COLO829 (cell line): Measurements from ENCODE around the gene TMEM220.
A peak's percentile ranks its signal among the peaks of the same experiment; 100 is the strongest.

Source experiments
- DNase-seq: peaks from one replicate; pipeline ENCODE4 v3.0.0; 2012; ENCODE audit warnings: low spot score

The TMEM220 gene

DNA sequence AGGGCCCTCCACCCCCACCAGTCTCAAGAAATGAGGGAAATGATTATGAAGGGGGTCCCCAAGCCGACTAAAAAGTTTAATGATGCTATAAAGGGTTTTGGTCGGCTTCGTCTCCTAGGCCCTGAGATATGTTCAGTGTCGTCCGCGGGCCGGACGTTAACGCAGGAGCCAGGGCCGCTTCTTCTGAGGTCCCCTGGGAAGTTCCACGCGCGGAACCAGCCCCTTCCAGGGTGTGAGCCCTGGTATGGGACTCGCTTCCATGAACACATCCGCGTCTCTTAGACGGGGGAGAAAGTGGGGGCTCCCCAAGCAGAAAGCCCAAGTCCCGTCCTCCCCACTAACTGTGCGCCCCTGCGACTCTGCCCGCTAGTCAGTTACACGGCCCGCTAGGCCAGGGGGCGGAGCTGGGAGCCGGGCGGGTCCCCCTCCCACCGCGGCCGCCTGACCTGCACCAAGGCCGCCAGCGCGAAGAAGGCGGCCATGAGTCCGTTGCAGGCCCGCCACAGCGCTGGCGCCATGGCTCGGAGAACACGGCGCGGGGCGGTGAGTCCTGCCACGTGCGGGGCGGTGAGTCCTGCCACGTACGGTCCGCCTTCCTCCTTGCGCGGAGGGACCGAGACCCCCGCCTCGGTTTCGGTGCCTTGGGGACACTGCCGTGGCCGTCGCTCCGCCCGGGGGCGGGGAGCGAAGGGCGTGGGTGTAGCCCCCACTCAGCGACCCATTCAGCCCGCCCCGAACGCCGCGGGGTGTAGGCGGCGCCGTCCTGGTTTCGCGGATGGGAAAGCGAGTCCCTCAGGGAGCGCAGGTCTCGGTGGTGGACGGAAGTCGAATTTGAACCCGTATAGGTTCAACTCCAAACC, at the start of gene TMEM220:
TMEM220 (minus strand) TSS at position 690 of the 860 bp plus-strand sequence; CDS start at position 518, 172 bp downstream.
- DNase-seq, result no peak

DNA sequence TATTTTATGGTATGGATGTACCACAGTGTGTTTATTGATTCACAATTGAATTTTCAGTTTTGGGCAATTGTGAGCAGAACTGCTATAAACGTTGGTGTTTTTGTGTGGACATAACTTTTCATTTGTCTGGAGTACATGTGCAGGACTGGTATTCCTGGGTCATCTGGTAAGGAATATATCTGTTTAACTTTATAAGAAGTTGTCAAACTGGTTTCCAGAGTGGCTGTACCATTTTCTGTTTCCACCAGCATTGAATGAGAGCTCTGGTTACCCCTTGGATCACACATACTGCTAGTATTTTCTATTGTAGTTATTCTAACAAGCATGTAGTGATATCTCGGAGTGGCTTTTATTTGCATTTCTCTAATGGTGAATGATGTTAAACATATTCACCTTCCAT, 49.8 kb upstream of the TMEM220 start:
- DNase-seq, result no peak

DNA sequence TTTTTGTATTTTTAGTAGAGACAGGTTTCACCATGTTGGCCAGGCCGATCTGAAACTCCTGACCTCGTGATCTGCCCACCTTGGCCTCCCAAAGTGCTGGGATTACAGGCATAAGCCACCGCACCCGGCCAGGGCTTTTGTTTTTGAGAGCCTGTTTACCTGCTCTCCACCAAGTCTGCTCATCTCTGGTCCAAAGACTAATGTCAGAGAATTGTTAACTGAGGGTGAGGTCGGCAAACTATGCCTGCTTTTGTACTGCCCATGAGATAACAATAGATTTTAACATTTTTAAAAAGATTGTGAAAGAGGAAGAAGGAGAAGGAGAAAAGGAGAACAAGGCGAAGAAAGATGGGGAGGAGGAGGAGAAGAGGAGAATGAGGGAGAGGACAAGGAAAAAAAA, 48.1 kb upstream of the TMEM220 start:
- DNase-seq, result no peak

DNA sequence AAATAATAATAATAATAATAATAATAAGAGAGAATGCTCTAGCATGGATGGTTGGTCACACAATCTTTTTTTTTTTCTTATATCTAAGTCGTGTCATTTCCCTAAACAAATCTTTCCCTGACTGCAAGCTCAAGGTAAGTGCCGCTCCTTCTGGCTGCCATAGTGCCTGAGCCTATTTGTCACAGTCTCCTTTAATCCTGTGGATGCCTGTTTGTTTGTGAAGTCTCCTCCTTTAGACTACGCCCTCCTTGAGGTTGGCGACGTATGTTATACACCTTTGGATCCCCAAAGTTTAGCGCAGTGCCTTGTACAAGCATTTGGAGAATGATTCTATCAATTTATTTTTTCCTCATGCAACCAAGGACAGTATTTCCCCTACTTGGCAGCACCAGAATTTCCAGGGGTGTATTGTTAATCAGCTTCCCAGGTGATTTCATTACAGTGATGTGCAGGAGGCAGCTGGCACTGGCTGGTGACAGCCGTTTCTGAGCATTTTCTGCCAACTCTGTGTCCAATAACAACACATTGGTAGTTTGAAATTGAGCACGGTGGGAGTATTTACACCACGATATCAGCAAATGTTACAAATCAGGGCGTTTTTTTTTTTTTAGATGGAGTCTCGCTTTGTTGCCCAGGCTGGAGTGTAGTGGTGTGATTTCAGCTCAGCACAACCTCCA, 47.4 kb upstream of the TMEM220 start:
- DNase-seq, result no peak

DNA sequence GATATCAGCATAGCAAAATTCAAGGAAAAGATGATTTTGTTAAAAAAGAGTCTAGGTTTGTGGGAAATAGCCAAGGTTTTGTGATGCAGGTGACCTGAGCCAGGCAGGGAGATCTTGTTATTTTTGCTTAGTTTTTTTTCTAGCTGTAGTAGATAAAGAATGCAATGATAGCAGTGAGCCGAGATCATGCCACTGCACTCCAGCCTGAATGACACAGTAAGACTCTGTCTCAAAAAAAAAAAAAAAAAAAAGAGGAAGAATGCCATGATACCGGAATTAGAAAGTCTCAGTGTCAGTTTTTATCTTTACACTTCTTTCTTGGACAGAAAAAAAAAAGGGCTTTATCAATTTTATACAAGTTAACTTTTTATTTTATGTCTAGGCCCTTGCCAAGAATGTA, 46.6 kb upstream of the TMEM220 start:
- no peak for DNase-seq

DNA sequence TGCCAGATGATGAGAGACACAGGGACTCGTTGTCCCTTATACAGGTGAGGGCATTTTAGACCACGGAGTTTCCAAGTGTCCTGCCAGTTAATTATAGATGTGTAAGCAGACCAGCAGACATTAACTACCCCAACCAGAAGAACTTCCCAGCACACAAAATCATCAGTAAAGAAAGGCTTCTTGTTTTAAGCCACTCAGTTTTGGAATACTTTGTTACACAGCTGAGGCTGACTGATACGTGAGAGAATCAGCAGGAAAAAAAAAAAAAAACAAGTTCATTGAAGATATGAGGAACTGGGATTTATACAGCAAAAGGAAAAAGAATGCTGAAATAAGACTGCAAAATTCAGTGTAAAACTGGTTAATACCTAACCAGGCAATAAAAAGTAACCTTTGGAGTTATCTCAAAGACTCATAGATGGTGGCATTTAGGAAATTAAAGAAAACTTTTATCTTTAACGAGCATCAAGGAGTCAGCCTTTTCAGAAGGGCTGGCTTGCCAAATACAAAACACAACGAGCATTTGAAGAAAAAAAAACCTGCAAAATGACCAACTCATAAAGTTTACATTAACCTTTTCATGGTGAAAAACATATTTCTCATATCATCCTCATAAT, 46.0 kb upstream of the TMEM220 start:
- no peak for DNase-seq

DNA sequence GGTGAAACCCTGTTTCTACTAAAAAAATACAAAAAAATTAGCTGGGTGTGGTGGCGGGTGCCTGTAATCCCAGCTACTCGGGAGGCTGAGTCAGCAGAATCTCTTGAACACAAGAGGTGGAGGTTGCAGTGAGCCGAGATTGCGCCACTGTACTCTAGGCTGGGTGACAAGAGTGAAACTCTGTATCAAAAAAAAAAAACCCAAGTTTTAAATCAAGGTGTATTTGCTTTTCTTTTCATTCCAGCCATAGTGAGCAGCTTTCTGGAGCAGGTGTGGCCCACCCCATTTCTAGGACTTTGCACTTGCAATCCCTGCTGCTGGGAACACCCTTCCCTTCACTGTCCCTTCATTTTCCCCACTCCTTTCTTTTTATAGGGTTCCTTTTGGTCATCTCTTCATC, 45.2 kb upstream of the TMEM220 start:
- DNase-seq, result no peak

DNA sequence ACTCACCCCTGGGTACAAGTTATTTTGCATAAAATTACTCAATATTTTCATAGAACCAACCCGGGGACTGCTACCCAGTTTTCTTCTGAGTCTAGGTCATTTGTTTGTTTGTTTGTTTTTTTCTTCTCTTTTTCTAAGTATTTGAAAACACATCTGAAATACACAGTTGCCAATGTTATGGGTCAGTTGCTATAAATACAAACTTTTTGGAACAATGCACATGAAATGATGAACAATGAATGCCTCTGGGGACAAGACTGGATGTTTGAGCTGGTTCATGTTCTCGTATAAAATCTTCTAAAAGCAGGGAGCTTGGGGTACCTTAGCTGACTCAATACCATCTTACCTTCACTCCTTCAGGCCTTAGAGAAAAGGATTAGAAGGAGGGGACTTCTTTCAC, 43.6 kb upstream of the TMEM220 start:
- no peak for DNase-seq

DNA sequence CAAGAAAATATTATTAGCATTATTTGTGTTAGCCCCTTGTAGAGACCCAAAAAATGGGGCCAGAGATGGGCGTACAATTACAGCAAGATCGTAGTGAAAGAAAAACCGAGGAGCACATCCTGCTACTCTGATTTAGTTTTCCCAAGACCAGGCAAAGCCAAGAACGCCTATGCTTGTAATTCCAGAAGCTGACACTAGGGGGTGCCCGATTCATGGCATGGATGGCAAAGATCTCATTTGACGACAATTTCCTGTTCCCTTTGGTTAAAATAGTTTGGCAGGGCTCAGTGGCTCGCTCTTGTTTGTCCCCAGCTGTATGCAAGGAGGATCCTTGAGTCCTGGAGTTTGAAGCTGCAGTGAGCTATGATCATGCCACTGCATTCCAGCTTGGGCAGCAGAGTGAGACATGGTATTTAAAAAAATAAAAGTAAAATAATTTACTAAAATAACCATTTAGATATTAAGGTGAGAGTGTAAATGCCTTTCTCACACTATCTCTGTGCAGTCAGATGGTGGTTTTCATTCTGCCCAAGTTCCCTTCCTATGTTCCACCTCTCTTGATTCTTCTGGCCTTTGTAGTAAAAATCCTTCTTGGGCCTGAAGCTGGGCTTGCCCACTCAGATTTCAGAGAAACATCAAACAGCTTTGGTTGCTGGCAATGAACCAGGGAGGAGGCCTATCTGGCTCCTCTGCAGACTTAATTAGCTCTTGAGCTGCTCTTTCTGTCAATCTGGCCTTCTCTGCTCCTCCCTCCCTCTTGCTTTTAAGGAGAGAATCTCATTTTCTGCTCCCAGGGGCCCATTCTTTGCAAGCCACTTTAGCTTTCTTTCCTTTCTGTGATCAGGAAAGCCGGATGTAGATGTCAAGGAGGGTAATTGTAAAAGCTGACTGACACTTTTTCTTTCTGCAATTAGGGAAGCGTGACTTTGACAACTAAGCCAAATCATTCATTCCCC, 42.9 kb upstream of the TMEM220 start:
- DNase-seq, result no peak

DNA sequence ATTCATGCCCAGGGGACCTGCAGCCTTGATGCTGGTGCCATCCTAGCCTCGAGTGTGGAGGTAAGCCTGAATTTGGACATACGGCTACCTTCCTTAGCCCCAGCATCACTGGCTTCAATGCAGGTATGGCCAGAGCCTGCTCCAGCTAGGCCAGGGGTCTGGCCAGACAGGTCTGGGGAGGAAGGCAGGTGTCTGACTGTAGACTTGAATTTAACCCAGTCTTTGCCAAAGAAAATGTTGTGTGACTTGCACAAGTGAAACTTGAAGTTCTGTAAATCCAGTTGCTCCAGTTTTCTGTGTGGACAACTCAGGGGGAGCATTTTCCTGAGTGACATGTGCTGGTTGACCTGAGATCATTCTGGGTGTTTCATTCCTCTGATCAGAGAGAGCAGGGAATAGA, 41.3 kb upstream of the TMEM220 start:
- DNase-seq, result no peak

DNA sequence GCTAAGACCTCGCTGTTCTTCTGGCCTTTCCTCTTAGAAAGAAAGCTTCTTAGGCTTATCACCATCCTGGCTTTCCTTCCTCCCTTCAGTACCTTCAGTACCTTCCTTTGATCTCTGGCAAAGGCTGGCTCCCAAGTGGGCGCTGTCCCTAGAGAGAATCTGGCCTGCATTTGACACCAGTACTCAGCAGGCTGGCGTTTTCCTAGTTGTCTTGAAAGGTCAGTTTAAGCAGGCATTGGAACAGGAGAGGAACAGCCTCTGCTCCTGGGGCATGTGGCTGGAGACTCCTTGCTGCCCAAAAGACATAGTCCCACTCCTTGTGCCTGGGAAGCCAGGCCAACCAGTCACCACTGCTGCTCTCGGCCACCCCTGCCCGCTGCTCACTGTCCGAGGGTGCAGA, 40.0 kb upstream of the TMEM220 start:
- DNase-seq, result no peak

DNA sequence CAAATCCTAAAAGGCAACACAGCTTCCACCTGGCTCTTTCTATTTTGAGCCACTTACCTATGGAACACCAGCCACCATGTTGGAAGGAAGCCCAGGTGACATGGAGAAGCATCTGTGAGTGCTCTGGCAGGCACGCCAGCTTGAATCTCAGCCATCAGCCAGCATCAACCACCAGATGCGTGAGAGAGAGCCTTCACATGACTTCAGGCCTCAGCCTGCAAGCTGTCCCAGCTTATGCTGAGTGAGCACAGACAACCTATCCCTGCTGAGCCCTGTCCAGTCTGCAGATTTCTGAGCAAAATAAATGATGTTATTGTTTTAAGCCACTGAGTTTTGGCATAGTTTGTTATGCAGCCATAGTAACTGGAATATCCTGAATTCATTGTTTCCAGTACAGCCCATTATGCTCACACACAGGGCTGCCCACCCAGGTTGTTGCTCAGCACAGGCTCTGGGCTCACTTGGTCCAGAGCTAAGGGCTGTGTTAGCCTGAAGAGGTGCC, 39.0 kb upstream of the TMEM220 start:
- DNase-seq, result peak; percentile 24

DNA sequence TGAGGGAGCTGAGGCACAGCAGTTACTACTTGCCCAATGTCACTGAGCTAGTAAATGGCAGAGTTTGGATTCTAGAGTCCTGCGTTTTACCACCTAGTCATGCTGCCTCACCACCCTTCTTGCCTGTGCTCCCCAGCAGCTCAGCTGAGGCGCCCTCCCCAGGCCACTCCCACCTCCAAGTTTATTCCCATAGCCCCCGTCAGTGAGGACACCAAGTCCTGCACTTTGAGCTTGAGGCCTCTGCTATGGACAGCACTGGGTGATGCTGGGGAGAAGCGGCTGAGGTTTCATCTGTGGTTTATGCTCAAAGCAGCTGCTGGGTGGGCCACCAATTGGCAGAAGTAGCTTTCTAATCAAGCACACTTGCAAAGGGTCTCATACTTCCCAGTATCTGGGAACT, 37.4 kb upstream of the TMEM220 start:
- DNase-seq, result no peak

DNA sequence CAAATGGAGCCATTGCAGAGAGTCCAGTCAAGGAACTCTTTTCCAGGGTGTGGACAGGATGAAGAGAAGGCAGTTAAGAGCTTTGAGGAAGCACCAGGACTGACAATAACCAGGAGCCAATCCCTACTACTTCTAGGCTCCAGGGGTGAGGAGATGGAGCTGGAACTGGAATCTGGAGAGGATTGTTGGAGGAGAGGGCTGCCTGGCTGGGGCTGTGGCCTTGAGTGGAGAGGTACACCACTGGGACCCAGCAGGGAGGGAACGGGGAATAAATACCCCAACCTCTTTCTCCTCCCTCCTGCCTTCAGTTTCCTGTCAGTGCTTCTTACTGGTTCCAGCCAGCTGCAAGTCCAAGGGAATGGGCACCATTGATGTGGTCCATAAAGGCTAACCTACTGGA, 32.2 kb upstream of the TMEM220 start:
- no peak for DNase-seq

DNA sequence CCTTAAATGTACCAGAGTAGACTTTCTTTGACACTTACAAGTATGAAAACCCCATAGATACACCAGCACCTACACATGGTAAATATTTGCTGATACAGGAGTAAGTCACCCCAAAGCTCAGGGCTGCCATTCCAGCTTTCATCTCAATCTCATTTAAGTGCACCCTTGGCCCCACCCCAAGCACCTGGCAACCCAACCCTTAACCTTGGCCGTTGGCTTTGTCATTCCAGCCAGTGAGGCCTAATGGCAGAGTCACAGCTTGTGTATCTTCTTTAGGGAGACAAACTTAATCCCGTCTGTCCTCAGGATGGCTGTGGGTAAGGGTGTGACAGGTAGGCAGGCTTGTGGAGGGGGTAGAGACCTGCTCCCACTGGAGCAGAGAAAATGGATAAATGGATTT, 31.5 kb upstream of the TMEM220 start:
- no peak for DNase-seq

DNA sequence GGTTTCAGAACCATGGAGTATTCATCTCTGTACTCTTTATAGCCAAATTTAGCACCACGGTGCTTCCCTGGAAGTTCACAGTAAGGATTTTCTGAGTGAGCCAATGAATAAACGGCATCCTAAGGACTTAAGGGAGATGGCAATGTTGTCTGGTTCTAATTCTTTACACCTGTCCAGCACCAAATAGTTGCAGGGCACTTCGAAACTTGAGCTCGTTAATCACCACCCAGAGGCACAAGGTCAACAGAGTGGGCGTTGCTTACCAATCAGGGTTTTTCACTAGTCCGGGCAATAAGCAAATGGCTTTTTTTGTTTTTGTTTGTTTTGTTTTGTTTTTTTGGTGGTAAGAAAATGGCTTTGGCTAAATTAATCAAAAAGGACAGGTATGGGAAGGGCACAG, 28.2 kb upstream of the TMEM220 start:
- DNase-seq, result no peak

DNA sequence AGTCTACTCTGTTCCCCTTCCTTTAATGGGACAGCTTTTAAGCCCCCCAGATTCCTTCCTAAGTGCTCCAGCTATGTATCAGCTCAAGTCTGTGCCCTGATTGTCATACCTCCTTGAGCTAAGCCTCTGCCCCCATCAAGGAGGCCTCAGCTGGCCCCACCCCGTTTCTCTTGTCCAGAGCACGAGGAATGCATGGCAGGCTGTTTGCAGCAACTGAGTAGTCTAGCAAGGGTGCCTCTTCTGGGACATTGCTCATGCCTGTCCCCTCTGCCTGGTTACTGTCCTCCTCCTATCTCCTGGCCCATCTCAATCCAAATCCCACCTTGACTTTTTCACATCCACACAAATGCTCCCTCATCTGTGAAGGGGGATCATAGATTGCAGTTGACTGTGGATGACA, 27.8 kb upstream of the TMEM220 start:
- DNase-seq, result no peak

DNA sequence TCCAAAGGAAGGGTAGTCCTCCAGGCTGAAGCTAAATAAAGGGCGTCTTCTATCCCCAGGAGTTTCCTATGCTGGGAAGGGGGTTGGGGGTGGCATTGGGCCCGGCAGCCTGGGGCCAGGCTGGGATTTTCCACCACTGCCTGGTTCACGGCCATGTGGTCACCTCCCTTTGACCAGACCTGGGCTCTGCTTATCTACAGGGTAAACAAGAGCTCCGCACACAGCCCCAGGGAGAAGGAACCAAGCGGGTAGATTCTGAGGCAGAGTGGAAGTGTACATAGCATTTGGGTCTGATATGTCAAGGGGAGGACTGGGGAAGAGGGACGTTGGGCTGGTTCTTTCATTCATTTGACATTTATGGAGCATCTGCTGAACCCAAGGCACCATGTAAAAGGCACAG, 27.2 kb upstream of the TMEM220 start:
- DNase-seq, result no peak

DNA sequence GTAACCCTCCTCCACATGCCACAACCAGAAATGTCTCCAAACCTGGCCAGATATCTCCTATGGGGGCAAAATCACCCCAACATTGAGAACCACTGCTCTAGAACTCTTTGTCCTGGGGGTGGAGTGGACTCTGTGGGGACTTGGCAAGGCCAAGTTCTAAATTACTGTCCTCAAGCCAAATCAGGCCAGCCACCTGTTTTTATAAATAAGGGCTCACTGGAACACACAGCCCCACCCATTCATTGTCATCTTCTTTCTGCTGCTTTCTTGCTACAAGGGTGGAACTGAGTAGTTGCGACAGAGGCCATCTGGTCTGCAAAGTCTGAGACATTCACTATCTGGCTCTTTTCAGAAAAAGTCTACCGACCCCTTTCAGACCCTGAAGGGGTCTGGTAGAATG, 26.8 kb upstream of the TMEM220 start:
- DNase-seq, result no peak

DNA sequence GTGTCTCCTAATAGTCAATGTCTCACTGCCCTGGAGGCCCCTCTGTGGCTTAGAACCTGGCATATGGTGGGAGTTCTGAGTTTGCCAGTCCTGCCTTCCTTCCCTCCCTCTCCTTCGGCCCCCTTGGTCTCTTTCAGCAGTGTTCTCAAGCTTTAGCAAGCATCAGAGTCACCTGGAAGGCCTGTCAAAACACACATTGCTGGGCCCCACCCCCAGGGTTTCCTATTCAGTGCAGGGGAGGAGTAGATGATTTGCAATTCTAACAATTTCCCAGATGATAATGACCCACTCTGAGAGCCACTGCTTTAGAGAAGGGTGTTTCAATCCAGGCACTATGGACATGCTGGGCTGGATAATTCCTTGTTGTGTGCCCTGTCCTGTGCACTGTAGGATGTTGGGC, 26.4 kb upstream of the TMEM220 start:
- DNase-seq, result no peak

DNA sequence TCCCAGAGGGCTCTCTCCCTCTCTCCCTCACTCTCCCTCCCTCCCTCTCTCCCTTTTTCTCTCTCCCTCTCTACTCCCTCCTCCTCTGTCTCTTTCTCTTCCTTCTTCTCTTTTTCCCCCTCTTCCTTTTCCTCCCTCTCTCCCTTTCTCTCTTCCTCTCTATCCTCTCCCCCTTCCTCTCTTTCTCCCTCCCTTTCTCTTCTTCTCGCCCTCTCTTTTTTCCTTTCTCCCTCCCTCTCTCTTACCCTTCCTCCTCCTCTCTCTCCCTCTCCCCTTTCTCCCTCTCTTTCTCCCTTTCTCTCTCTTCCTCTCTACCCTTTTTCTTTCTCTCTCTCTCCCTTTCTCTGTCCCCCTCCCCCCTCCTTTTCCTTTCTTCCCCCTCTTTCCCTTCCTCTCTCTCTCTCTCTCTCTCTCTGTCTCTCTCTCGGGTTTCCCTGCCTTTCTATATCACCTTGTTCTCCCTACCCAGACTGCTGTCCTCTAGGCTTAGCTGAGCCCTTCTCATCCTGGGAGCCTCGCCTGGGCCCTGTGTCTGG, 25.8 kb upstream of the TMEM220 start:
- no peak for DNase-seq
